GM18870 (cell line): ENCODE measurements around the gene MBTPS1.
"Not testable (repeated sequence)": the region's sequence is repeated elsewhere in the genome, so short reads cannot be mapped to it uniquely, and the experiment has no call there.

Source experiments
- ATAC-seq: cut with Tn5 transposase; IDR thresholded peaks from one replicate; pipeline ENCODE4 v1.9.1; 2021; ENCODE audit warnings: moderate library complexity; ENCODE audit not compliant: unreplicated experiment

Gene MBTPS1

DNA sequence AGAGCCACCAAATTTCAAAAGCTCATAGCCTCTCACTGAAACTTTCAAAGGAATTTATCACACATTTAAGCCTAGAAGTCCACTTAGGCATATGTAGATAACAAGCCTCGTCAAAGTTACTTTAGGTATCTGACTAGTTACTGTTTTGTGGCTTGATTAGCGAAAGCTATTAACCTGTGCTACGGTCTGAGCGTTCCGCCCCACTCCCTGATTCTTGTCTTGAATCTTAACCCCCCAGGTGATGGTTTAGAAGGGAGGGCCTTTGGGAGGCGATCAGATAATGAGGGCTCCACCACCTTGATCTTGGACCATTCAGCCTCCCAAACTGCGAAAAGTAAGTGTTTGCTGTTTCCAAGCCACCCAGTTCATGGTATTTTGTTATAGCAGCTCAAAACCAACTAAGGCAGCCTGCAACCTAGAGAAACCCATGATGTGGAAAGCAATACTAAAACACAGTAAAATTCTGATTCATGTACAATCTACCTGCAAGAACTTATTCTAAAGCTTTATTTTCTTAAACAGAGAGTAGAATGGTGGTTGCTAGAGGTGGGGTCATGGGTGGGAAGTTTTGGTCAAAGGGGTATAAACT, 21.1 kb upstream of the MBTPS1 start:
- no peak for ATAC-seq

DNA sequence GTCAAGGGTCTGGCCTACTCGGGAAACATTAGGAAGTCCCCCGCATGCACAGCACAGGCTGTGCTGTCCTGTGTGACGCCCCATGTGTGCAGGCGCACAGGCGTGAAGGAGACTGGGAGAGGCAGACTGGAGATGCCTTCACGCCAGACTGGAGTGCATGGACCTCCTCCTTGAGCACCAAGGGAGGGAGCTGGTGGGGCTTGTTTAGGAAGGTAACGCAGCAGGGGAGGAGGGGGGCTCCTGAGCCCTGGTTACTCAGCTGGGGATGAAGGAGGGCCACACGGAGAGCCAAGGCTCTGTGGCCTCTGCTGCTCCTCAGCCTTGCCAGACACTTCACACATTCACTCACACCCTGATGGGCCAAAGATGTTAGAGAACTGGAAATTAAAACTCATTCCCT, 20.5 kb upstream of the MBTPS1 start:
- no peak for ATAC-seq

DNA sequence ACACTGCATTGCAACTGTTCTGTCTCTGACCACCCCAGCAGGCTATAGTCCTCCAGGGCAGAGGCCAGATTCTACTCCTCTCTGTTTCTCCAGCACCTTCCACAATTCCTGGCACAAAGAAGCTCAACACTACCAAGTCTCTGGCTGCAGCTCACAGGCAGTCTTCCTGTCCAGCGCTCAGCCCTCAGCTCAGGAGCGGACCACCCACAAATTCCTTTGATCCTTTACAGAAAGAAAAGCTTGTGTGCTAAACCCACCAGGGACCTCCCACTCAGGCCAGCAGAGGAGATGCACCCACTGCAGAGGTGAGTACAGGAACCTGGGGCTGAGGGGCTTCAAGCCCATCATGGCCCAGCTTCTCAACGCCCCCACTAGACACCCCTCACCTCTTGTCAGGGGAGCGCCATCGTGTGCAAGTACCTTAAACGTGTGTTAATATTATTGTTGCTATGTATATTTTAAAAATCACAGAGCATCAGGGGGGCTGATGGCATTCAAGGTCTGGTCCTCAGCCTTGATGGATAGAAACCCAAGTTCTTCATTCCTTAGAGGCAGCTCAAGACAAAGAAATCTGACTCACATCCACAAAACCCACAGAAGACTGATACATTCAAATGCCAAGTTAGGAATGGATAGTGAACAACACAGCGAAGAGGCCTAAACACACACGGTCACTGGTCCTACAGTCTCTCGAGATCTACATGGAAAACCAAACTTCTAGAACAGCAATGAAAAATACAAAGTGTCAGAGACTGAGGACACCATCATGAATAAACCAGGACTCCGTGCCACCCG, 19.8 kb upstream of the MBTPS1 start:
- no peak for ATAC-seq

DNA sequence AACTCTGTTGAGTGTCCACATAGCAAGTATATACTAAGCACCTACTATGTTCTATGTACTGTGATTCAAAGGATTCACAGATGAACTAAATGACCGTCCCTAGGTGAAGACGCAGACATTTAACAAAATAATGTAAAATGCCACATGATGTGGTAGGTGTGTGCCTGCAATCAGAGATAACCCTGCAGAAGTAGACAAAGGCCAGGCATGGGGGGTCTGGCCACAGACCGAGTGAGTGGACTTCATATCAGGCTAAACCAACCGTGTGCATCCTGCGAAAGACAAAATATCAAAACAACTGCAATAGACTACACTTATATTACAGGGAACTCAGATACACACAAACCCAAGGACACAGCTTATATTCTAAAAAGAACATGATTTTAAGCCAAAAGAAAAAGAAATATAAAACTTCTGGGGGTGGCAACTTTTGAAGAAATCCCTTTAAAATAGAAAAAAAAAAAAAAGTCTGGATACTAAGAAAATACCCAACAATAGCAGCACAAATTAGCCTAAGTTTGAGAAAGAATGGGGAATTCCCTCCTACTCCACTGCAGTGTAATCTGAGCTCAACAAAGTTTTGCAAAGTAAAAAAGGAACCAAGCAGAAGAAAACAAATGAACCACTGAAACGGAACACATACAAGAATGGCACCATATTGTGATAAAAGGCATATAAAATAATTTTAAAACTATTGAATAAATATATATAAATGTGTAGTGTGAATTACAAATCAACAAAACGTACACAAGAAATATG, 16.0 kb upstream of the MBTPS1 start:
- no peak for ATAC-seq

DNA sequence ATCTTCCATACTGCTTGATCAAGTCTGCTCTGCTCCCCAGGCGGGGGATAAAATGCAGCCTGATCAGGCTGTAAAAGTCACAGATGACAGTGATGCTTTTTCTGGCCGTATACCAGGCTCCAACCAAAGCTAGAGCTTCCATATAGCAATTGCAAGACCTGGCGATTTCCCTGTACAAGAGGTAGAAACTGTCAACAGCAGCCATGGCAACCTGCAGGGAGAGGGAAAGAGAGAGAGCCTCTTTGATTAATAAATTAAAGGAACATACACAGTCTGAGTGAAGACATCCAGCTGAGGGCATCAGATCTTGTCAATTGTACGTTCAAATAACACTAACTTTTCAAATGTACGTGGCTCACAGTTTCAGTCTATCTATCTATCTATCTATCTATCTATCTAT, 14.4 kb upstream of the MBTPS1 start:
- no peak for ATAC-seq

DNA sequence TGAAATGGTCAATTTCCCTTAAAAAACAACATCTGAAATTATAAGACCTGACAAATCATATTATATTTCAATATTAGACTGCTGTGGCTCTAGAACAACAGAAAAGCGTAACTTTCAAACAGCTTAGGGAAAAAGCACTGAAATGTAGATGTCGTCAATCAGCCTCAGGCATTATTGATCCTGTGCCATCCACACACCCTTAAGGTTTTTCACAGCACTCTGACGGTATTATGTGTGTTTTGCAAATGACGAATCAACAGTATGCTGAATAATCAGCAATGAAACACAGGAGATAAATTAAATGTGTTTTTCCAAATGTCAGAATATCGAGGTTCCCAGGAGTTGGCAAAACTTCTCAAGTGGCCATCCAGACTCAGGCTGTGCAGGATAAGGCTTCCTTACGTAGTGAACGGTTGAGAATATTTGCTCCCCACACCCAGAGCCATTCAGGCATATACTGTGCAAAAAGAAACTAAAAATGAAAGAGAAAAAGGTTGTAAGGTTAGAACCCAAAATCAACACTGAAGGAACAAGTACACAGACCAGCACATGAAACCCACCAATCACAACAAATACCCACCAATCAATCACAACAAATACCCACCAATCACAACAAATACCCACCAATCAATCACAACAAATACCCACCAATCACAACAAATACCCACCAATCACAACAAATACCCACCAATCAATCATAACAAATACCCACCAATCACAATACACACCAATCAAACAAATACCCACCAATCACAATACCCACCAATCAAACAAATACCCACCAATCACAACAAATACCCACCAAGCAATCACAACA, 7.7 kb upstream of the MBTPS1 start:
- ATAC-seq = no peak

DNA sequence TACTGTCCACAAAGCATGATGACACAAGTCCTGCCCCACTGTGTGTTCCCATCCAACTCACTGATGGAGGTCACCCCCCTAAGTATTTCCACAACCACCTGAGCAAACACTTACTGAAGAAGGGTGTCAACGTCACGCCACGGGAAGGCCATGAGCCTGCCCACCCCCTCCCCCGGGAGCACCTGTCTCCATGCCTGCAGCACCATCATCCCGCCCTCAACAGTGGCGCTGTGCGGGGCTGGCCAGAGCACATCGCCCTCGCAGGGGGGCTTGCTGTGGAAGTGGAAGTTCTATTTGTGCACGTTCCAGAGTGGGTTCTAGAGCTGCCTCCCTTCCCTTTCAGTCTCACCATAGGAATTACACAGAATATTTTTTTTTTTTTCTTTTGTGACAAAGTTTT, 4.3 kb upstream of the MBTPS1 start:
- ATAC-seq = no peak

DNA sequence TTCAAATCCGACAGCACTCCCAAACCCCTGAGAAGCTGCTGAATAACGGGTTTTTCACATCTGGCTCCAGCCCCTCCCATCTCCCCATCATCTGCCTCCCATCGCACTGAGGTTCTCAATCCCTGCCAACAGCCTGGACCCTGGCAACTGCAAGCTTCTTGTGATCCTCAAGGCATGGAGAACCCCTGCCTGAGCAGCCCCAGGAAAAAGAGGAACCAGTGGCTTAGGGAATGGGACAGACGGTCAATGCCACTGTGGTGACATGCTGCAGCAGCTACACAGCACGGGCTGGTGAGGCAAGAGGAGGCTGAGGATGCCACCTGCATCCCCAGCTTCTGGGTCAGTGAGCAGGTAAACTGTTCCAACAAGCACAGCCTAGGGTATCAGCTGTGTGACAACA, 3.3 kb upstream of the MBTPS1 start:
- ATAC-seq = no peak

DNA sequence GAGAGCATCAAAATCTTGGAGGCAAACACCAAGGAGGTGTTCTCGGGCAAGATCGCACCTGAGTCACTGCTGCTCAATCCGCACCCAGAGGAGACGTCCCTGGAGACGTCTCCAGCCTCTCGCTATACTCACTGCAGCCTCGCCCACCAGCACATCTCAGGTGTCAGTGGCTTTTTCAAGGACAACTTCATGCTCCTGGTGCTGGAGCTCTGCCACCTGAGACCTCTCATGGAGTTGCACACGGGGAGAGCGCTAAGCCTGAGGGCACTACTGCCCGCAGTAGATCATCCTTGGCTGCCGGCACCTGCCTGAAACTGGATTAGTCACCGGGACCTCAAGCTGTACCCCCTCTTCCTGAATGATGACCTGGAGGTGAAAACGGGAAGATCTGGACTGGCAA, 2.6 kb upstream of the MBTPS1 start:
- ATAC-seq = no peak

DNA sequence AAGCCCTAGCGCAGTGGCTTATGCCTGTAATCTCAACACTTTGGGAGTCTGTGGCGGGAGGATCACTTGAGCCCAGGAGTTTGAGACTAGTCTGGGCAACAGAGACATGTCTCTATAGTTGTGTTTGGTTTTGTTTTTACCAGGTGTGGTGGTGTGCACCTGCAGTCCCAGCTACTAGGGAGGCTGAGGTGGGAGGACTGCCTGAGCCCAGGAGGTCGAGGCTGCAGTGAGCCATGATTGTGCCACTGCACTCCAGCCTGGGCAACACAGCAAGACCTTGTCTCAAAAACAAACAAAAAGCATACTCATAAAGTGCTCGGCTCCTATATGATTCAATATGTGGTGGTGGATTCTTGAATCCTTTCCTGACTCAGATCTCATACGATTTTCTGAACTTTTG, 1.6 kb upstream of the MBTPS1 start:
- not testable (repeated sequence) for ATAC-seq

DNA sequence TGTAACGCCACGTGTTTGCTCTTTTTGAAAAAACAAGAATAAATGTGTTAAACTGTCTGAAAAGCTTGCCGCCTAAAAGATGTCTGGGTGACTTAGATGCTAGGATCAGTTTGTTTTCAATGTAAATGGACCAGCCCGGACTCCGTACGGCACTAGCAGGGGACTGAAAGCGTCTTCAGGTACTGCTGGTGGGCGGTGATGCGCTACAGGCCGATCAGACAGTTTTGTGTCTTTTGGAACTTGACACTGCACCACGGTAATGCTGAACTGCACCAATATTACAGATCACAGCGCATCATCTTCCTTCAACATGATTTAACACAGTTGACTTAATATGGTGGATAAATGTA, 727 bp upstream of the MBTPS1 start:
- no peak for ATAC-seq

DNA sequence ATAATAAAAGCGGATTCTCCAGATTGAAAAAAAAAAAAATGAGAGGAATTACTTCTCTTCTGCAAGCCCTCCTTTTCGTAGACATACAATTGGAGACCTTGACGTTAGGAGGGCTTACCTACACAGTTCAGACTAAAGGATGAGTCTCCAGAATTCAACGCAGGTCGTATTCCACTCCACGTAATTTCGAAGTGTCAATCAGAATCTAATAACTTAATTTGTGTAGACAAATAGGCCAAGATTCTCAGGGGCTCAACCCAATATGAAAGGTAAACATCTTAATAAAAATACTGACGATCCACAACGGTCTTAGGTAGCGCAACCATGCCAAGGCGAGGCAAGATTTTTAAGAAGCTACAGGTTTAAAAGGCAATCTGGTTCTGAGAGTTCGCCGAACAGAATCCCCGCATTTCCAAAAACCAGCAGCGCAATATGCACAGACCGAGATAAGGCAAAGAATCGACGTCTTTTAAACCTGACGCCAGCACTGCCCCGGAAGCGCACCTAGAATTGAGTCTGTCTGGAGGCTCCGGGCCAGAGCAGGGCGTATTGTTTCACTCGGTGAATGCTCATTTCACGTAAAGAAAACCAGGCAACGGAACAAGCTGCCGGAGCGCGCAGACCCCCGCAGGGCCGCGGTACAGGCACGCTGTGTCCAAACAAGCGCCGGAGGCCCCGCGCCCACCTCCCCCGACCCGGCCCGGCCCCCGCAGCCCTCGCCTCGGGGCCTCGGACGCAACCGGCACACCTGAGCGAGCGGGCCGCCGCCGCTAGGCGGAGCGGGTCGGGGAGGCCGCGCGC, 623 bp downstream of the MBTPS1 start:
- peak; percentile 19 for ATAC-seq

DNA sequence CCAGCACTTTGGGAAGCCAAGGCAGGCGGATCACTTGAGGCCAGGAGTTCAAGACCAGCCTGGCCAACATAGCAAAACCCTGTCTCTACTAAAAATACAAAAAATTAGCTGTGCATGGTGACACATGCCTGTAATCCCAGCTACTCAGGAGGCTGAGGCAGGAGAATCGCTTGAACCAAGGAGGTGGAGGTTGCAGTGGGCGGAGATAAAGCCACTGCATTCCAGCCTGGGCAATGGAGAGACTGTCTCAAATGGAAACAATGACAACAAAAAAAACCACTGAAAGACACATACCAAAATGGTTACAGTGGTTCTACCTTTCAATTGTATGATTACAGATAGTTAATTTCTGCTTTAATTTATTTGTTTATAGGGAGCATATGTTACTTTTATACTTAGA, 4.8 kb downstream of the MBTPS1 start:
- not testable (repeated sequence) for ATAC-seq

DNA sequence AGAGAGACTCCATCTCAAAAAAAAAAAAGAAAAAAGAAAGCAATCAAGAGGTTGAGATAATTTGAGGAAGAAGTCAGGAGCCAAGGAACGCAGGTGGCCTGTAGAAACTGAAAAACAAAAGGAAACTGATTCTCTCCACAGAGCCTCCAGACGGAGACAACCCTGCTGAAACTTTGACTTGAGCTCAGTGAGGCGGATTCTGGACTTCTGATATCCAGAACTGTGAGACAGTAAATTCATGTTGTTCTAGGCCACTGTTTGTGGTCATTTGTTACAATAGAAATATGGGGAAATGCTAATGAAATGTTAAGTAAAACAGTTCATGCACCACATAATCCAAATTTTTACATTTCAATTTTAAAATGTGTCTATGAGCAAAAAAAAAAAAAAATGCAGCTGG, 5.2 kb downstream of the MBTPS1 start:
- ATAC-seq = no peak

DNA sequence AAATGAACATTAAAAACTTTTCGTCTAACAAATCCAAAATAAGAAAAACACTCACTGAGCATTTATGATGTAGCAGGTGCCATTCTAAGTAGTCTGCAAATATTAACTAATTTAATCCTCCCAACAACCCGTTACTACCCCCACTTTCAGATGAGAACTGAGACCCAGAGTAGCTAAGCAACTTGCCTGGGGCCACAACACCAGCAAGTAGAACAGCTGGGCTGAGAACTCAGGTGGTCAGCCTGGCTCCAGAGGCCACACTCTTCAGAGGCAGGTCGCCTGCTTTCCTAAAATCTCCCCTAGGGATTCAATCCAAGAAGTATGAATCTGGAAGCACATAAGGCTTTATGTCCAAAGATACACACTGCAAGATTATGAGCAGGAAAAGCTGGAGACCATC, 6.2 kb downstream of the MBTPS1 start:
- no peak for ATAC-seq

DNA sequence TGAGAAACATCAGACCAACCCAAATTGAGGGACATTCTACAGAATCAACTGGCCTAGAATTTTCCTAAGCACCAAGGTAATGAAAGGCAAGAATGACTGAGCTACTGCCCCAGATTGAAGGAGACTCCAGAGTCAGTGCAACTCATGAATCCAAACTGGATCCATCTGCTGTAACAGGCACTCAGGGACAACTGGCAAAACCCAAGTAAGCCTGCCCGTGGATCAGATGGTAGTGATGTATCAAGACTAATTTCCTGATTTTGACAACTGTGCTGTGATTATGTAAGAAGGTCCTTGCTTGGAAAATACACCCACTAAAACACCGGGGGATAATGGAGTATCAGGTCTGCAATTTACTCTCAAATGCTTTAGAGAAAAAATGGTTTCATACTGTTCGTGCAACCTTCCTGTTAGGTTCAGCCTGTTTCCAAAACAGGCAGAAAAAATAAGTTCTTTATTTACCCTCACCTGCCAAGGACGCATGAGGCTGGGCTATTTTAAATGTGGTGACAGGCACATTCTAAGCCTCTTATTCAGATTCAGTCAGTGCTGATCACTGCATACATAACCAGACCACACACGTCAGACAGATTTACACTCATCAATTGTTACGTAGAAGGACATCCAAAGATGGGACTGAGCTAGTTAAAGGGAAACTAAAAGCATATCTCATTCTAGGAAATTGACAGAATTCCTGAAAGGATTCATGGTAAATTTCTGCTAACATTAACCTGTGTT, 7.0 kb downstream of the MBTPS1 start:
- no peak for ATAC-seq

DNA sequence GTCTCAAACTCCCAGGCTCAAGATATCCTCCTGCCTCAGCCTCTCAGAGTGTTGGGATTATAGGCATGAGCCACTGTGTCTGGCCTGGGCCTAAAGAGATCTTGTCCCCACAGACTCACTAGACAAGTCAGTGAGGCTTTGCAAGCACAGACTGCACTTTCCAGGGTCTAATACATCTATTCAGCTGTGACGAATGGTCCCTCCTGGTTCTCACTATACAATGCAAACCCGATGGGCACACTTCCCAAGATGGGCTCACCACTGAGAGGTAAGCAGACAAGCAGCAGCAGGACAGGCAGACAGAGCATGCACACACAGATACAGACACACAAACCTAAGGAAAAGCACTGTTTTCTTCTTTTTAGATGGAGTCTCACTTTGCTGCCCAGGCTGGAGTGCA, 8.8 kb downstream of the MBTPS1 start:
- ATAC-seq = no peak

DNA sequence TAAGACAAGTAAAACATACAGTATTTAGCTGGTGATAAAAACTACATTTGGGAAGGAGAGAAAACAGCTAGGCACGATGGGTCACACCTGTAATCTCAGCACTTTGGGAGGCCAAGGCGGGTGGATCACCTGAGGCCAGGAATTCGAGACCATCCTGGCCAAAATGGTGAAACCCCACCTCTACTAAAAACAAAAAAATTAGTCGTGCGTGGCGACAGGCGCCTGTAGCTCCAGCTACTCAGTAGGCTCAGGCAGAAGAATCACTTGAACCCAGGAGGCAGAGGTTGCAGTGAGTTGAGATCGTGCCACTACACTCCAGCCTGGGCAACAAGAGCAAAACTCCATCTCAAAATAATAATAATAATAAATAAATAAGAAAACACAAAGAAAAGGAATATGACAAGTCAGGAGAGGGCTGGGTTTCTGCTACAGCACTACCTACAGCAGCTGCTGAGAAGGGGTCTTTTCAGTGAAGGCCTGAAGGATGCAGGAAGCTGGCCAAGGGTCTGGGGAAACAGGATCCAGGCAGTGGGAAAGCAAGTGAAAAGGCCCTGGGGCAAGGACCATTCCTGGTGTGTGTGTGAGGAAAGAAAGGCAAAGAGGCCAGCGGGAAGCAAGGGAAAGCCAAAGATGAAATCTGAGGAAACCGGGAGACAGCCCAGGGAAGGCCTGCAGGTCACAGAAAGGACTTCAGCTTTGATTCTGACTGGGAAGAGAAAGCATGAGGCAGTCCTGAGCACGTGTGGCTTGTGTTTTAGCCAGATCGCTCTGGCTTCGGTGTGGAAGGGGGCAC, 10.6 kb downstream of the MBTPS1 start:
- ATAC-seq = no peak

DNA sequence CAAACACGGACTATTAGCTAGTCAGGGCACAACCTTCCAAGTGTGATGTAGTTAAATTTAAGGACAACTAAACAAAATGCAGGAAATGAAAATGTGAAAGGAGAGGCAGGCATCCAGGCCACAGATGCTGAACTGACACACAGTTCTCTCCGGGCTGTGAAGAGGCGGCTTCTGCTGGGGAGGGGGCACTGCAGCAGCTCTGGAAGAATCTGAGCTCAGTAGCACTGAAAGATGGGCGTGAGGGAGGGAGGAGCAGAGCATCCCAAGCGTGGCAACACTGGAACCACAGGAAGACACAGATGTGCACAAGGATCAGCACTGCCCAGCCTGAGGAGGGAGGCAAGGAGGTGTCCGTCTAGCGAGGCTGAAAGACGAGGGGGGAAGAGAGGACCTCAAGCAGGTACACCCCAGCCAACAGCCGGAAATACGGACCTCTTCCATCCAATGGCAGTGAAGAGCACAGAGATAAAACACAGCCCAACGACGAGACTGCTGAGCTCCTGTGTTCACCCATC, 11.4 kb downstream of the MBTPS1 start:
- ATAC-seq = no peak
